SK-N-MC (cell line): ENCODE data around the gene DACT2.

ENCODE experiments used
- DNase-seq: peaks from one replicate; pipeline ENCODE4 v3.0.0-alpha.2; 2011; ENCODE audit warnings: low read depth, low spot score
- H3K27ac ChIP-seq: fragments of 200-600 bp; sonication (generic); 2 replicates; pipeline ENCODE4 v1.5.1; 2016; ENCODE audit warnings: mixed run types
- H3K36me3 ChIP-seq: fragments of 200-600 bp; sonication (generic); 2 replicates; pipeline ENCODE4 v1.6.1; 2017; ENCODE audit warnings: antibody characterized with exemption, low read length, mixed read lengths; ENCODE audit not compliant: insufficient read depth
- H3K4me3 ChIP-seq: fragments of 200-600 bp; sonication (generic); 2 replicates; pipeline ENCODE4 v1.5.1; 2016
- H3K9ac ChIP-seq: fragments of 200-600 bp; sonication (generic); 2 replicates; pipeline ENCODE4 v1.8.0; 2017; ENCODE audit warnings: mixed run types, mixed read lengths; ENCODE audit not compliant: insufficient read length
- H3K9me3 ChIP-seq: fragments of 200-600 bp; sonication (generic); 2 replicates; pipeline ENCODE4 v1.6.1; 2017; ENCODE audit warnings: low read depth, mild to moderate bottlenecking, antibody characterized with exemption, low read length, moderate library complexity, mixed read lengths
- EZH2 ChIP-seq: fragments of 200-600 bp; sonication (generic); IDR thresholded peaks from one replicate; pipeline ENCODE4 v1.6.1; 2017; ENCODE audit warnings: antibody characterized with exemption
- FOXP2 ChIP-seq: optimal IDR thresholded peaks from 2 replicates; pipeline ENCODE3; 2011; ENCODE audit warnings: mild to moderate bottlenecking, moderate library complexity; ENCODE audit not compliant: insufficient read depth; ENCODE audit errors: extremely low read length, control extremely low read depth
- POLR2AphosphoS5 ChIP-seq: IDR thresholded peaks from 2 replicates; pipeline ENCODE4 v1.6.1; 2012; ENCODE audit warnings: mild to moderate bottlenecking, low read depth, low read length, borderline replicate concordance

Gene DACT2

DNA sequence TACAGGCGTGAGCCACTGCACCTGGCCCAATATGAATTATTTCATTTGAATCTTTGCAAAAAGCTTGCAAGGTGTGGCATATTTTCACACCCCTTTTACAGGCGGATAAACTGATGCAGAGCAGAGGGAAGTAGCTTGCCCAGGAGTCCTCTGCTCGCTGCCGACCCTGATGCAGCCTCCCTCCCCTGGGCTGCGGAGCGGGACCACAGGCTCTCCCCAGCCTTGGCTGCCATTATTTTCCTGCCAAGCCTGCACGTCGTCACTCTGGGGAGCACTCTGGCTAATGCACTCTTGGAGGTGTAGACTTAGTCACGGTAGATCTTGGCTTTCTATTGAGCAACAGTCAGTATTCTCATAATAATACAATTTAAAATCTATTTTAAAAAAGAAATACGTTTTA is 34.8 kb upstream of the DACT2 start:
- no peak overlapping the region for H3K4me3 ChIP-seq

DNA sequence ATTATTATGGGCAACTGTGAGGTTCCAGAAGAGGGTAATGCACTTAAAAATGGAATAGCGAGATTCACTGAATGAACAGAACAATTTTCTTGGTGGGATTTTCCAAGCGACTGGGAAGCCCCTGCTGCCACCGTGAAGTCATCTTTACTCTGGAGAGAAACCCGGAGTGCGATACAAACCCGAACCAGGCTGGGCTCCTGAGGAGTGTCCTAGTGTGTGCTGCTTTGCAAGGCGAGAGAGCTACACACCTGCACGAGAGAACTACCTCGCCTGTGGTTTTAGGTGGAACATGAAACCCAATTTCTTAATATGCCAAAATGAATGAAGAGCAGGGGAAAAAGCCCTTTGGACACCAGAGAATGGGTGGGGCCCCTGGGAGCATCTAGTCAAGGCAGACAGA is 33.5 kb upstream of the DACT2 start:
- Histone ChIP-seq H3K4me3 (no peak overlapping the region), H3K9me3 (no peaks in the 10 kb centered on the region), H3K27ac (no peak overlapping the region), H3K9ac (no peak overlapping the region), H3K36me3 (no peaks in the 10 kb centered on the region)
- no peak for DNase-seq
- TF ChIP-seq POLR2AphosphoS5 (no peak), EZH2 (no peak), FOXP2 (no peak)

More for the DNA sequence above, 34.8 kb upstream of the DACT2 start:
- Histone ChIP-seq H3K36me3 (no peaks in the 10 kb centered on the region), H3K9ac (no peak overlapping the region), H3K9me3 (no peaks in the 10 kb centered on the region), H3K27ac (no peak overlapping the region)
- TF ChIP-seq POLR2AphosphoS5 (no peak), EZH2 (no peak), FOXP2 (no peak)
- DNase-seq = no peak

DNA sequence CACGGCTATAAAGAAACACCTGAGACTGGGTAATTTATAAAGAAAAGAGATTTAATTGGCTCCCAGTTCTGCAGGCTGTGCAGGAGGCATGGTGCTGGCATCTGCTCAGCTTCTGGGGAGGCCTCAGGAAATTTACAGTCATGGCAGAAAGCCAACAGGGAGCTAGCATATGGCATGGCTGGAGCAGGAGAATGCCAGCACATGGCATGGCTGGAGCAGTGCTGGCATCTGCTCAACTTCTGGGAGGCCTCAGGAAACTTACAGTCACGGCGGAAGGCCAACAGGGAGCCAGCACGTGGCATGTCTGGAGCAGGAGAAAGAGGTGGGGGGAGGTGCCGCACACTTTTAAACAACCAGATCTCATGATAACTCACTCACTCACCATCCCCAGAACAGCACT is 32.5 kb upstream of the DACT2 start:
- Histone ChIP-seq H3K9me3 (no peaks in the 10 kb centered on the region), H3K9ac (no peak overlapping the region), H3K36me3 (no peaks in the 10 kb centered on the region), H3K27ac (no peak overlapping the region), H3K4me3 (no peak overlapping the region)
- DNase-seq = no peak
- TF ChIP-seq FOXP2 = no peak
- no peak for TF ChIP-seq EZH2
- TF ChIP-seq POLR2AphosphoS5 = no peak

DNA sequence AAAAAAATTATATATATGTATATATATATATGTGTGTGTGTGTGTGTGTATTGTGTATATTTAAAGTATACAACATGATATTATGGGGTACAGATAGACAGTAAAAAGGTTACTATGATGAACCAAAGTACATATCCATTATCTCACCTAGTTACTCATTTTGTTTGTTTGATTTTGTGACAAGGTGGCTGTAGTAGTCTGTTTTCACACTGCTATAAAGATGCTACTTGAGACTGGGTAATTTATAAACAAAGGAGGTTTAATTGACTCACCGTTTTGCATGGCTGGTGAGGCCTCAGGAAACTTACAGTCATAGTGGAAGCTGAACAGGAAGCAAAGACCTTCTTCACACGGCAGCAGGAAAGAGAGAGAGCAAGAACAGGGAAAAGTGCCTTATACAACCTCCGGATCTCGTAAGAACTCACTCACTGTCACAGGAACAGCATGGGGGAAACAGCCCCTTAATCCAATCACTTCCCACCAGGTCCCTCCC is 30.2 kb upstream of the DACT2 start:
- Histone ChIP-seq H3K4me3 (no peak overlapping the region), H3K27ac (no peak overlapping the region), H3K9me3 (no peaks in the 10 kb centered on the region), H3K9ac (no peak overlapping the region), H3K36me3 (no peaks in the 10 kb centered on the region)
- no peak for DNase-seq
- TF ChIP-seq FOXP2 = no peak
- TF ChIP-seq POLR2AphosphoS5 = no peak
- no peak for TF ChIP-seq EZH2

DNA sequence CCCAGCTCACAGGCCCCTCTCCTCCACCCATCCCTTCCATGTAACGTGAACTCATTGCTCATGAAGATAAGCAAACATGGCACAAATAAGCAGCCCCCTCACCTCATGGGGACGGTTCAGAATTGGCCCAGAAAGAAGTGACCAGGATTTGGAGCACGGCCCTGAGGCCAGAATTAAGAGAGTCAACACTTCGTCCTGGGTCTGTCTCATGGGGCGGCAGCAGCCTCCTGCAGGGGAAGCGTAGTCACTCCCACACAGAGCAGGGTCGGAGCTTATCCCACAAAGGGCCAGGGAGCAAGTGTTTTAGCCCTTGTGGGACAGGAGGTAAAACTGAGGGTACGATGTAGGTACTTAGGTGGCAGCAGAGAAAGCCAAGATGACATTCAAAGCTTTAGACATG is 28.6 kb upstream of the DACT2 start:
- TF ChIP-seq POLR2AphosphoS5 (no peak), FOXP2 (no peak), EZH2 (no peak)
- no peak overlapping the region for H3K27ac ChIP-seq
- no peaks in the 10 kb centered on the region for H3K36me3 ChIP-seq
- H3K9me3 ChIP-seq = no peaks in the 10 kb centered on the region
- no peak overlapping the region for H3K9ac ChIP-seq
- H3K4me3 ChIP-seq = no peak overlapping the region
- no peak for DNase-seq

DNA sequence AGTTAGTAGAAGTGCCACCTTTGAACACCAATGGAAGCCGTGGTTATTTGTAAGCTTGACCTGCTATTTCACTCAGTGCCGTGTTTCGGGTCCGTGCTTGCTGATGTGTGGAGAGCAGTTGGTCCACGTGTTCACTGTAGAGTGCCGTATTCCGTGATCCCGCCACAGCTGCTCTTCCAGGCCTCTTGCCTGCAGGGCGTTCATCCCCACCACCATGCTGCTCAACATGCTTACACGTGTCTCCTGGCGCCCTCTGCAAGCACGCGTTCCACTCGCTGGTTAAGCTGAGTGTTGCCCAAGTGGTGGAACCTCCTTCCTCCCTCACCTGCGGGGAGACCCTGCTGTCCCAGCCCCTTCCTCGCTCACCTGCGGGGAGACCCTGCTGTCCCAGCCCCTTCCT is 28.0 kb upstream of the DACT2 start:
- DNase-seq = no peak
- no peak for TF ChIP-seq FOXP2
- no peak for TF ChIP-seq POLR2AphosphoS5
- TF ChIP-seq EZH2 = no peak
- no peaks in the 10 kb centered on the region for H3K9me3 ChIP-seq
- no peak overlapping the region for H3K9ac ChIP-seq
- no peaks in the 10 kb centered on the region for H3K36me3 ChIP-seq
- H3K27ac ChIP-seq = no peak overlapping the region
- no peak overlapping the region for H3K4me3 ChIP-seq

DNA sequence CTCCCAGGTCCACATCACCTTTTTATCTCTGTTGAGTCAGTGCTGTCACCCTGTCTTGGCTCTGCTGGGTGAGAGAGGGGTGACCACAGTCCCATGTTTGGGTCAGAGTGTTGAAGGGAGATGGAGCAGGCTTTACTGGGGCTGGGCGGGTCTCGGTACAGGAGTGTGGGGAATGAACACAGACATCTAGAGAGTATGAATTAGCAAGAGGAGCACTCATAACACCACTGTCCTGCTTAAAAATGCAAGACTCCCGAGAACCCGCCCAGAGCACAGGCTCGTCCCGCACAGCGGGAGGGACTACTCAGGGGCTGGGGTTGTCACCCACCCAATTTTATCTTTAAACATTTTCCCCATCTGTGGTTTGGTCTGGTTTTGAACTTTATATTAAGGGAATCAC is 27.5 kb upstream of the DACT2 start:
- DNase-seq = no peak
- H3K9me3 ChIP-seq = no peaks in the 10 kb centered on the region
- H3K36me3 ChIP-seq = no peaks in the 10 kb centered on the region
- H3K9ac ChIP-seq = no peak overlapping the region
- TF ChIP-seq FOXP2 = no peak
- no peak for TF ChIP-seq EZH2
- no peak for TF ChIP-seq POLR2AphosphoS5
- no peak overlapping the region for H3K4me3 ChIP-seq
- H3K27ac ChIP-seq = no peak overlapping the region

DNA sequence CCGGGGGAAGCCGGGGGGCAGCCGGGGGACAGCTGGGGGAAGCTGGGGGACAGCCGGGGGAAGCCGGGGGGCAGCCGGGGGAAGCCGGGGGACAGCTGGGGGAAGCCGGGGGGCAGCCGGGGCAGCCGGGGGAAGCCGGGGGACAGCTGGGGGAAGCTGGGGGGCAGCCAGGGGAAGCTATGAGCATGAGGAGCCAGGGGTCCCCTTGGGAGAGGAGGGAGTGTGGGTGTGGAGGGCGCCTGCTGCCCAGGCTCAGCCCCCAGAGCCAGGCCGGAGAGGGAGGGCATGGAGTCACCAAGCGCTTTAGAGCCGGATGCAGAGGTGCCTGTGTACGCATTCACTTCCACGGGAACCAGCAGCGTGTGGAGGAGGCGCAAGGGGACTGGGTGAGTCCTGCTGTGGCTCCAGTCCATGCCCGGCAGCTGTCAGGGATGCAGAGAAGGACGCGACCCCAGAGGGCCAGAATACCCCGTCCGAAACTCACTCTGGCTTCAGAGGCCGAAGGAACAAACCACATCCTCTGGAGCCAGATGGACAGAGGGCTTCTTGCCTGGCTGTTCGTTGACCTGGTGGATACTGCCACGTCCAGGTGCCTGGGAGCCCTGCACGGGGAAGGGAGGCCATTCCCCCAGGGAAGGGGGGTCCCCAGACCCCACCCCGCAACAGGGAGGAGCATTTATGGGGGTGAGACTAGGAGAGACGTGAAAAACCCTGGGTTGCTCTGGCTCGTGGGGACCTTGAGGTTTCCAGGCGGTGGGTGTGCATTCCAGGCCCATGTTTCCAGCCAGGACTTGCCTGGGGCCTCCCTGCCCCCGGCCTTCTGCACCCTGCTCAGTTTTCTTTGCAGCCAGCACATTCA is 26.5 kb upstream of the DACT2 start:
- no peak overlapping the region for H3K4me3 ChIP-seq
- H3K9ac ChIP-seq = no peak overlapping the region
- no peaks in the 10 kb centered on the region for H3K9me3 ChIP-seq
- H3K36me3 ChIP-seq = no peaks in the 10 kb centered on the region
- no peak for TF ChIP-seq FOXP2
- no peak for TF ChIP-seq EZH2
- no peak for TF ChIP-seq POLR2AphosphoS5
- DNase-seq = no peak
- no peak overlapping the region for H3K27ac ChIP-seq

DNA sequence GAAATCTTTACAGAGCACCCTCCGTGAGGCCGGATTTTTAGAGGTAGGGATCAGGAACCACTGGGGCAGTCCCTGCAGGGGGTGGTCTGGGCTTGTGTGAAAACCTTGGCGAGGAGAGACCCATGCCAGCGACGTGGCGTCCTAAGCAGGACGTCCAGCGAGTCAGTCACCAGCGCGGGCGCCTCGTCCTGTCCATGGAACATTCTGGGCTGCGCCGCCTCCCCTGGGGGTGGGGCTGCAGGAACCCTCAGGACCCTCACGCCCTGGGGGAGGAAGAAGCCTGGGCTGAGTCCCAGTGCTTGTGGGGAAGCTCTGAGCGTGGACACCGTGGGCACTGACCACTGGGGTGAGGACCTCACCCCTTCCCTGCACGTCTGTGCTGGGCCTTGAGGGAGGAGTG is 25.7 kb upstream of the DACT2 start:
- H3K36me3 ChIP-seq = no peaks in the 10 kb centered on the region
- H3K4me3 ChIP-seq = no peak overlapping the region
- no peak for DNase-seq
- no peak overlapping the region for H3K9ac ChIP-seq
- no peaks in the 10 kb centered on the region for H3K9me3 ChIP-seq
- TF ChIP-seq FOXP2 (no peak), POLR2AphosphoS5 (no peak), EZH2 (no peak)
- no peak overlapping the region for H3K27ac ChIP-seq
